GM21381 (cell line): Measurements from ENCODE around the gene RNFT2.
A peak's percentile ranks its signal among the peaks of the same experiment; 100 is the strongest.

Source experiments
- ATAC-seq: cut with Tn5 transposase; IDR thresholded peaks from one replicate; pipeline ENCODE4 v1.9.1; 2021; ENCODE audit warnings: mild to moderate bottlenecking, moderate library complexity; ENCODE audit not compliant: unreplicated experiment

Gene RNFT2

GRCh38 chr12:116737774-116738657 lies at the start of gene RNFT2, which contains the start of gene SPRING1:
TSS of gene RNFT2 (plus strand) at chr12:116738315. CDS start at chr12:116740498, 2,183 bp downstream.
TSS of gene SPRING1 (minus strand) at chr12:116738069. CDS start at chr12:116737900, 169 bp downstream.
- peak; percentile 96 for ATAC-seq

GRCh38 chr12:116689521-116689920 lies 48.6 kb upstream of the RNFT2 start:
- no peak for ATAC-seq

GRCh38 chr12:116689979-116690744 lies 48.0 kb upstream of the RNFT2 start:
- ATAC-seq = no peak

- no peak for ATAC-seq
Observed at GRCh38 chr12:116691205-116691604, 46.9 kb upstream of the RNFT2 start.

- ATAC-seq = no peak
Observed at GRCh38 chr12:116691636-116692035, 46.5 kb upstream of the RNFT2 start.

- ATAC-seq = no peak
Observed at GRCh38 chr12:116692605-116693004, 45.5 kb upstream of the RNFT2 start.

GRCh38 chr12:116693286-116694227 lies 44.6 kb upstream of the RNFT2 start:
- ATAC-seq = no peak

GRCh38 chr12:116694653-116695463 lies 43.3 kb upstream of the RNFT2 start:
- ATAC-seq = no peak

GRCh38 chr12:116695464-116695725 lies 42.7 kb upstream of the RNFT2 start:
- ATAC-seq = no peak

- no peak for ATAC-seq
Observed at GRCh38 chr12:116697305-116697704, 40.8 kb upstream of the RNFT2 start.

GRCh38 chr12:116697716-116698115 lies 40.4 kb upstream of the RNFT2 start:
- ATAC-seq = no peak

- ATAC-seq = no peak
Observed at GRCh38 chr12:116698116-116698515, 40.0 kb upstream of the RNFT2 start.

GRCh38 chr12:116698554-116699075 lies 39.5 kb upstream of the RNFT2 start:
- no peak for ATAC-seq

GRCh38 chr12:116700066-116700465 lies 38.0 kb upstream of the RNFT2 start:
- no peak for ATAC-seq

- ATAC-seq = no peak
Observed at GRCh38 chr12:116701432-116701831, 36.7 kb upstream of the RNFT2 start.

GRCh38 chr12:116703214-116703795 lies 34.8 kb upstream of the RNFT2 start:
- ATAC-seq = no peak

- ATAC-seq = no peak
Observed at GRCh38 chr12:116707751-116708150, 30.4 kb upstream of the RNFT2 start.

- ATAC-seq = no peak
Observed at GRCh38 chr12:116708826-116709756, 29.0 kb upstream of the RNFT2 start.
